GM21447 (cell line): ENCODE measurements around the gene CYB5RL.
"Not testable (repeated sequence)": the region's sequence is repeated elsewhere in the genome, so short reads cannot be mapped to it uniquely, and the experiment has no call there.

ENCODE experiments used
- ATAC-seq: cut with Tn5 transposase; IDR thresholded peaks from one replicate; pipeline ENCODE4 v1.9.1; 2021; ENCODE audit not compliant: unreplicated experiment

Gene CYB5RL

GRCh38 chr1:54227091-54227602, 27.3 kb upstream of the CYB5RL start:
- no peak for ATAC-seq

- ATAC-seq: no peak
Measured at GRCh38 chr1:54225986-54226559, 26.2 kb upstream of the CYB5RL start.

- no peak for ATAC-seq
Measured at GRCh38 chr1:54225378-54225777, 25.5 kb upstream of the CYB5RL start.

GRCh38 chr1:54224233-54224632, 24.4 kb upstream of the CYB5RL start:
- ATAC-seq: no peak

GRCh38 chr1:54223441-54224202, 23.8 kb upstream of the CYB5RL start:
- ATAC-seq: no peak

- ATAC-seq: no peak
Measured at GRCh38 chr1:54222711-54223110, 22.9 kb upstream of the CYB5RL start.

GRCh38 chr1:54221867-54222484, 22.1 kb upstream of the CYB5RL start:
- no peak for ATAC-seq

GRCh38 chr1:54221113-54221834, 21.4 kb upstream of the CYB5RL start:
- no peak for ATAC-seq

- ATAC-seq: no peak
Measured at GRCh38 chr1:54220004-54220811, 20.4 kb upstream of the CYB5RL start.

- ATAC-seq: no peak
Measured at GRCh38 chr1:54219688-54220003, 19.8 kb upstream of the CYB5RL start.

GRCh38 chr1:54218883-54219687, 19.3 kb upstream of the CYB5RL start:
- ATAC-seq: no peak

- ATAC-seq: no peak
Measured at GRCh38 chr1:54215523-54215922, 15.7 kb upstream of the CYB5RL start.

GRCh38 chr1:54212872-54213271, 13.0 kb upstream of the CYB5RL start:
- ATAC-seq: no peak

- ATAC-seq: not testable (repeated sequence)
Measured at GRCh38 chr1:54207896-54208295, 8.1 kb upstream of the CYB5RL start.

- ATAC-seq: no peak
Measured at GRCh38 chr1:54207287-54207686, 7.5 kb upstream of the CYB5RL start.

- no peak for ATAC-seq
Measured at GRCh38 chr1:54204199-54204598, 4.4 kb upstream of the CYB5RL start.

GRCh38 chr1:54200519-54200997, 728 bp upstream of the CYB5RL start:
- no peak for ATAC-seq

GRCh38 chr1:54199151-54199764, 572 bp downstream of the CYB5RL start:
- ATAC-seq: peak; percentile 2

GRCh38 chr1:54193453-54193852, 6.4 kb downstream of the CYB5RL start:
- no peak for ATAC-seq
